Mesendoderm (in vitro differentiated cells): Measurements from ENCODE around the gene STAP1. TPM values are rescaled to one million over a fixed set of nuclear protein-coding genes. Genes with fewer than 3 reads are reported as not detected.

Experiments
- DNase-seq: peaks from one replicate; pipeline ENCODE4 v3.0.0; 2013
- H2AK5ac ChIP-seq: 2 replicates; pipeline ENCODE4 v1.6.1; 2013; ENCODE audit warnings: low read length, inconsistent platforms
- H2BK120ac ChIP-seq: 2 replicates; pipeline ENCODE4 v1.6.1; 2013; ENCODE audit warnings: low read depth, mild to moderate bottlenecking, low read length, moderate library complexity, mixed read lengths
- H2BK15ac ChIP-seq: replicated peaks from 2 replicates; pipeline ENCODE4 v1.6.1; 2013; ENCODE audit warnings: low read depth, mild to moderate bottlenecking, moderate library complexity
- H2BK5ac ChIP-seq: 2 replicates; pipeline ENCODE4 v1.6.1; 2013; ENCODE audit warnings: low read length, inconsistent platforms
- H3K18ac ChIP-seq: 2 replicates; pipeline ENCODE4 v1.6.1; 2013; ENCODE audit warnings: mild to moderate bottlenecking, low read length, mixed read lengths
- H3K23ac ChIP-seq: one replicate; pipeline ENCODE4 v1.6.1; 2013; ENCODE audit warnings: low read length
- H3K27ac ChIP-seq: 2 replicates; pipeline ENCODE4 v1.5.1; 2013; ENCODE audit warnings: low read depth, mild to moderate bottlenecking, inconsistent platforms, low read length, moderate library complexity
- H3K27me3 ChIP-seq: 2 replicates; pipeline ENCODE4 v1.6.1; 2013; ENCODE audit warnings: low read length, control low read depth, mild to moderate bottlenecking, inconsistent platforms; ENCODE audit not compliant: insufficient read depth, poor library complexity
- H3K36me3 ChIP-seq: 2 replicates; pipeline ENCODE4 v1.6.1; 2013; ENCODE audit warnings: low read length, inconsistent platforms; ENCODE audit not compliant: control insufficient read depth, insufficient read depth
- H3K4ac ChIP-seq: one replicate; pipeline ENCODE4 v1.6.1; 2013; ENCODE audit warnings: low read depth, mild to moderate bottlenecking, low read length, moderate library complexity
- H3K4me1 ChIP-seq: 2 replicates; pipeline ENCODE4 v1.6.1; 2013; ENCODE audit warnings: low read depth, low read length, inconsistent platforms; ENCODE audit not compliant: control insufficient read depth
- H3K4me2 ChIP-seq: 2 replicates; pipeline ENCODE4 v1.6.1; 2013; ENCODE audit warnings: low read length
- H3K4me3 ChIP-seq: 2 replicates; pipeline ENCODE4 v1.5.1; 2013; ENCODE audit warnings: mild to moderate bottlenecking, low read length
- H3K56ac ChIP-seq: one replicate; pipeline ENCODE4 v1.6.1; 2013; ENCODE audit warnings: low read length
- H3K79me1 ChIP-seq: 2 replicates; pipeline ENCODE4 v1.6.1; 2013; ENCODE audit warnings: low read length, inconsistent platforms
- H3K79me2 ChIP-seq: 2 replicates; pipeline ENCODE4 v1.6.1; 2013; ENCODE audit warnings: mild to moderate bottlenecking, low read length; ENCODE audit not compliant: control insufficient read depth, insufficient read depth
- H3K9ac ChIP-seq: 2 replicates; pipeline ENCODE4 v1.6.1; 2013; ENCODE audit warnings: low read length, inconsistent platforms
- H4K5ac ChIP-seq: one replicate; pipeline ENCODE4 v1.6.1; 2013; ENCODE audit warnings: low read length
- H4K8ac ChIP-seq: one replicate; pipeline ENCODE4 v1.6.1; 2013; ENCODE audit warnings: low read depth, mild to moderate bottlenecking, control low read depth, low read length, moderate library complexity
- small RNA-seq: library from polyadenylated mRNA; stranded (forward); fragments of <200 nt; extraction: miRNeasy Mini kit (QIAGEN cat#:217004); gene quantifications from one replicate; pipeline ENCODE3, GENCODE V24; 2013; ENCODE audit not compliant: insufficient read depth

The STAP1 gene

GRCh38 chr4:67651536-67651935 lies 93.0 kb downstream of the STAP1 start:
- no peaks in the 10 kb centered on the region for H3K27me3 ChIP-seq
- H2BK120ac ChIP-seq: no peak overlapping the region
- no peak for DNase-seq
- no peak overlapping the region for H2BK5ac ChIP-seq
- no peak overlapping the region for H4K5ac ChIP-seq
- no peaks in the 10 kb centered on the region for H3K79me1 ChIP-seq
- H3K23ac ChIP-seq: no peak overlapping the region
- no peaks in the 10 kb centered on the region for H3K36me3 ChIP-seq
- H2AK5ac ChIP-seq: no peak overlapping the region
- no peak overlapping the region for H4K8ac ChIP-seq
- no peak overlapping the region for H3K18ac ChIP-seq
- no peaks in the 10 kb centered on the region for H3K79me2 ChIP-seq
- no peak overlapping the region for H3K4me3 ChIP-seq
- no peaks in the 10 kb centered on the region for H3K4me1 ChIP-seq
- no peak overlapping the region for H3K9ac ChIP-seq
- no peak overlapping the region for H3K56ac ChIP-seq
- H3K27ac ChIP-seq: no peak overlapping the region
- H3K4me2 ChIP-seq: no peak overlapping the region
- no peak overlapping the region for H2BK15ac ChIP-seq
- H3K4ac ChIP-seq: no peak overlapping the region

Small RNAs within 50 kb of the gene (small RNA-seq; reads per million reads assigned to genes)
- not detected for gene AC096720.1
